ENCODE results near the gene KRTAP9-1.

- TF ChIP-seq POLR2A (IDR thresholded peaks at IDR 0.05) (no peak), CTCF (IDR thresholded peaks at IDR 0.05) (no peak)
Measured at GRCh38 chr17:41141361-41141760, 48.3 kb upstream of the KRTAP9-1 start.
